ENCODE results near the gene MDK. TPM values are rescaled to one million over a fixed set of nuclear protein-coding genes. Genes with fewer than 3 reads are reported as not detected.

Gene MDK
- total and polyA plus RNA-seq, 7 donors, result 1.2 to 6.3 (median 1.8) TPM

DNA sequence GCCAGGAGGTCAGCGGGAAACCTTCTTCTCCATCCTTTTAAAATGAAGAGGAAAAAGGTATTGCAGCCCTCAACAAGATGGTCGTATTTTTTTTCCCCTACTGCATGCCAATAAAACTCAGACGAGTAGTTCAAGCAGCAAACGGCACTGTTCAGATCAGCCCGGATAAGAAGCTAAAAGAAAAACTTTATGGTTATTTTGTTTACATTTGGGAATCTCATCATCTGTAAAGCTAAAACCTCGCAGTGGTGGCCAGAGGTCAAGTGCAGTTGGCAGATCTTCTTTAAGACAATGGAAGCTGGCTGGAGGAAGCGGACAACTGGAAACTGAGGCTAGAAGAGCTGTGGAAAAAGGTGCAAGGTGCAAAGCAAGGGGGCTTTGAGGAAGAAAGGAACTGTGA lies 41.1 kb downstream of the MDK start:
- ATAC-seq, result no peak
- H3K4me1 ChIP-seq, result no peaks in the 10 kb centered on the region
- no peak for DNase-seq
- intact Hi-C loops (cut with DNase I), result no loop called here
- H3K9me3 ChIP-seq, result no peaks in the 10 kb centered on the region
- H3K27ac ChIP-seq, result no peak overlapping the region
- TF ChIP-seq, protein P1, sequence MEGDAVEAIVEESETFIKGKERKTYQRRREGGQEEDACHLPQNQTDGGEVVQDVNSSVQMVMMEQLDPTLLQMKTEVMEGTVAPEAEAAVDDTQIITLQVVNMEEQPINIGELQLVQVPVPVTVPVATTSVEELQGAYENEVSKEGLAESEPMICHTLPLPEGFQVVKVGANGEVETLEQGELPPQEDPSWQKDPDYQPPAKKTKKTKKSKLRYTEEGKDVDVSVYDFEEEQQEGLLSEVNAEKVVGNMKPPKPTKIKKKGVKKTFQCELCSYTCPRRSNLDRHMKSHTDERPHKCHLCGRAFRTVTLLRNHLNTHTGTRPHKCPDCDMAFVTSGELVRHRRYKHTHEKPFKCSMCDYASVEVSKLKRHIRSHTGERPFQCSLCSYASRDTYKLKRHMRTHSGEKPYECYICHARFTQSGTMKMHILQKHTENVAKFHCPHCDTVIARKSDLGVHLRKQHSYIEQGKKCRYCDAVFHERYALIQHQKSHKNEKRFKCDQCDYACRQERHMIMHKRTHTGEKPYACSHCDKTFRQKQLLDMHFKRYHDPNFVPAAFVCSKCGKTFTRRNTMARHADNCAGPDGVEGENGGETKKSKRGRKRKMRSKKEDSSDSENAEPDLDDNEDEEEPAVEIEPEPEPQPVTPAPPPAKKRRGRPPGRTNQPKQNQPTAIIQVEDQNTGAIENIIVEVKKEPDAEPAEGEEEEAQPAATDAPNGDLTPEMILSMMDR (IDR thresholded peaks at IDR 0.05), result no peak
- H3K36me3 ChIP-seq (ENCODE audit: insufficient read depth in 1 of 2, low read depth in 1 of 2), result peaks cover 0 to 36% of the 10 kb centered on the region in 2 donors
- no peaks in the 10 kb centered on the region for H3K27me3 ChIP-seq (ENCODE audit: insufficient read depth in 3 of 3, low read length in 2 of 3)
- WGBS, 3 donors, result 63 to 72% (median 66%) methylated on average over 7 of the region's 7 CpGs
- no peak overlapping the region for H3K4me3 ChIP-seq

DNA sequence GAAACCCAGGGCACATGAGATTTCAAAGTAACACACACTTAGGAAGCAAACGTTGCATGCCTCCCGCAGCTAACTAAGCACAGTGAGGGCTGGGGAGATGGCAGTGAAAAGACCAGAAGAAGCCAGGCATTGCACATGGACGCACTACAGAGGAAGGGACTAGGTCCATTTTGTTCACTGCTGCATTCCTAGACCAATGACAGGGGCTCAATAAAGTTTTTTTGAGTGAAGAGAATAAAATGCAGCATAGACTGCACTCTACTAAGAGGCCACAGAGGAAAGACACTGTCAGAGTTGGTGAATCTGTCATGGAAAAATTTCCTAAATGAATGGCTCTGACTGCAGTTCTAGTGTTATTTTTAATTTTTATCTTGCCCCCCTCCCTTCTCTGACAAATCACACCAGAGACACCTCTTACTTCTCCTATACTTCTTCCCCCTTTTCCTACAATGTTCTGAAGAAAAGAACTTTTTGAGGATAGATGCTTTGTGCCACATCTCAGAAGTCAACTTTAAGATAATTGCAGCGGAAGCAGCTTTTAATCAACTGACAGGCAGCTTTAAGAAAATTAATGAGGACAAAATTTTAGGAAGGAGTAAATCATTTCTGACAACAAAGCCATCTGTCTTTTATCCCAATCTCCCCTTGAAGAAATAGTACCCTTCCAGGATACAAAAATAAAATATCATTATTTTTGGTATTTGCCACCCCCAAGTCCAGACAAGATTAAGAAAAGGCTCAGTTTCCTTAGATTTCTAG lies 44.9 kb downstream of the MDK start:
- ATAC-seq (no peak), DNase-seq (no peak)
- intact Hi-C loops (cut with DNase I), result loop anchor here in 1 of 2 donors (5.0 kb wide), 1 partner anchor 36 kb away; no protein-coding TSS in a partner anchor
- Histone ChIP-seq H3K27ac (no peak overlapping the region), H3K4me3 (no peak overlapping the region), H3K27me3 (ENCODE audit: insufficient read depth in 3 of 3, low read length in 2 of 3) (no peaks in the 10 kb centered on the region), H3K36me3 (ENCODE audit: insufficient read depth in 1 of 2, low read depth in 1 of 2) (peaks cover 0 to 58% of the 10 kb centered on the region in 2 donors), H3K4me1 (no peaks in the 10 kb centered on the region), H3K9me3 (no peaks in the 10 kb centered on the region)
- 83 to 90% (median 88%) methylated on average over 4 of the region's 4 CpGs for WGBS, 3 donors
- TF ChIP-seq, protein P1 (IDR thresholded peaks at IDR 0.05), result no peak

DNA sequence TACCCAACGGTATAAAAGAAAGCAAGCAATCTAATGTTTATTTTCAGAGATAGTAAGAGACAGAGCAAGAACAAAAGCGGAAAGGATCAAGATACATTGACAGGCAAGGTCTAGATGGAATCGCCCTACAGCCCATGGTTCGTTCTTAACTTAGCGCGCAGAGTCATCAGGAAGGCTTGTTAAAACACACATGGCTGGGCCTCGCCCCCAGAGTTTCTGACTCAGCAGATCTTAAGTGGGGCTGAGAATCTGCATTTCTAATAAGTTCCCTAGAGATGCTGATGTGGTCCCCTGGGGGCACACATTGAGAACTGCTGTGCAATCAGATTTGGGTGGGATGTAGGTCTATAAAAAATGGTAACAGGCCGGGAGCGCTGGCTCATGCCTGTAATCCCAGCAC lies 45.9 kb downstream of the MDK start:
- 89 to 95% (median 92%) methylated on average over 9 of the region's 9 CpGs for WGBS, 3 donors
- ATAC-seq, result peak in 1 of 4 donors; percentile 44
- TF ChIP-seq, protein P1 (IDR thresholded peaks at IDR 0.05), result no peak

DNA sequence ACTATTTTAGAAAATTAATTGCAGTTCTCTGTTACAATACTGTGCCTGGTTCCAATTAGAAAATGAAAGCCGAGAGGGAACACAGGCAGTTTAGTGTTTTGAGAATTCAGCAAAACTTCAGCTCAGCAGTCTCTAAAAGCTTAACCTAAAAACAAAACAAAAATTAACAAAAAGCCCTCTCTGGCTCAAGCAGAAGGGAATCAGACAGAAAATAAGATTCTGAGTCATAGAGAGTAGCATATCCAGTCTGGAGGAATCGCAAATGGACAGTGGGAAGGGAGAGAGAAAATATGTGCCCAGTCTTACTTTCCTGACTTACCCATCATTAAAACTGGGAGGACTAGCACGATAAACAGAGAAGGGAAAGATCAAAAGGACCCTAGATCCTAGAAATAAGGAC lies 48.2 kb downstream of the MDK start:
- ATAC-seq (no peak), DNase-seq (no peak)
- Histone ChIP-seq H3K27ac (no peak overlapping the region), H3K36me3 (ENCODE audit: insufficient read depth in 1 of 2, low read depth in 1 of 2) (peaks cover 2 to 80% of the 10 kb centered on the region in 2 donors), H3K4me3 (no peak overlapping the region), H3K9me3 (no peaks in the 10 kb centered on the region), H3K4me1 (no peaks in the 10 kb centered on the region), H3K27me3 (ENCODE audit: insufficient read depth in 3 of 3, low read length in 2 of 3) (no peaks in the 10 kb centered on the region)
- intact Hi-C loops (cut with DNase I), result loop anchor here in 1 of 2 donors (5.0 kb wide), 1 partner anchor 33 kb away; no protein-coding TSS in a partner anchor
- TF ChIP-seq, protein P1 (IDR thresholded peaks at IDR 0.05), result no peak
- 88 to 90% (median 89%) methylated on average over 3 of the region's 3 CpGs for WGBS, 3 donors

More for the DNA sequence above, 45.9 kb downstream of the MDK start:
- no peaks in the 10 kb centered on the region for H3K9me3 ChIP-seq
- no peak overlapping the region for H3K27ac ChIP-seq
- H3K4me1 ChIP-seq, result no peaks in the 10 kb centered on the region
- intact Hi-C loops (cut with DNase I), result loop anchor here in 1 of 2 donors (5.0 kb wide), 1 partner anchor 35 kb away; no protein-coding TSS in a partner anchor
- H3K27me3 ChIP-seq (ENCODE audit: insufficient read depth in 3 of 3, low read length in 2 of 3), result no peaks in the 10 kb centered on the region
- H3K4me3 ChIP-seq, result no peak overlapping the region
- H3K36me3 ChIP-seq (ENCODE audit: insufficient read depth in 1 of 2, low read depth in 1 of 2), result peaks cover 0 to 57% of the 10 kb centered on the region in 2 donors
- no peak for DNase-seq
